ENCODE measurements around the gene NUTM1.
"Not testable (repeated sequence)": the region's sequence is repeated elsewhere in the genome, so short reads cannot be mapped to it uniquely, and the experiment has no call there.

NUTM1 gene

DNA sequence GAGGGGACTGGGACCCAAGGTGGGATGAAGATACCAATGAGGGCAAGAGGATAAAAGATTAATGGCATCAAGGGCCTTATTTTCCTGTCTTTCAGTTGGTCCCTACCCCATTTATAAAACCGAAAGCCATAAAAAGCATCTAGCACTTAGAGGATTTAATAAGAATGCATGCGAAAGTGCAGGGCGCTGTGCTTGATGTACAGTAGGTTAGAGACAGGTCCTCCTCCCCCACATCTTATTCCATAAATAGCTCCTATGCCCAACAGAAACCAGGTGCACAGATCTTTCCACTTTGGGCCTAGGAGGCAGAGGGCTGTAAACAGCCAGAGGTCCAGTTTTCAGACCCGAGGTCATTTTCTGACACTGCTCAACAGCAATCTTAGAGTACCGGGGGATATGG lies 22.7 kb downstream of the NUTM1 start:
- no peak for DNase-seq (ENCODE audit: low read depth)

DNA sequence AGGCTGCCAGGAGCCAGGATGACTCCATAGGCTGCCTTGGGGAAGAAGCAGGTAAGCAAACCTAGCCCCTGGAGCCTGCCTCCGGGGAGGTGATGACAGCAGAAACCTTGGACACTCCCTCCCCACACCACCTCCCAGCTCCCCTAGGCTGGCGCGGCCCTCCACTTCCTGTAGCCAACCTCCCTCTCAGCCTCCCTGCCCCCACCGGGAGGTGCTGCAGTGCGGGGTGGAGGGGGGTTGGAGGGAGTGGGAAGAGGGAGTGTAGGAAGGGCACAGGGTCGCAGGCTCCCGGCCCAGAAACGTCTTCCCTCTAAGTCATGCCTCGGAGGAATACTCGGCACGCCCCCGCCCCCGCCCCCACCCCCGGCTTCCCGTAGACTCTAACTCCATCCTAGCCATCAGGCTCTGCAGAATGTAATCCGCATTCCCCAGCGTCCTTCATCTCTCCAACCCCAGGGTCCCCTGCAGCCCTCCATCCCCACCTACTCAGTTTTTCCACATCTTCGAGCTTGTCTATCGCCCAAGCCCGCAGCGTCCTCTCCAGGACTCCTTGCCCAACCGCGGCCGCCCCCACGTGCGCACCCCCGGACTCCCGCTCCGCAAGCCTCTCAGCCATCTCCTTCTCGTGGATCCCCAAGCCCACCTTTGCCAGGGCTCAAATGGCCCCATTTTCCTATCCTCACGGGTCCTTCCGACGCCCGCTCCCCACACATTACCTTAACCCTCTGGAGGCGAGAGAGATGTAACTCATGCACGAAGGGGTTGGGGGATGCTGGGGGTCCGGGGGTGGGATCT lies 23.4 kb downstream of the NUTM1 start:
- DNase-seq (ENCODE audit: low read depth) = peak; percentile 18

DNA sequence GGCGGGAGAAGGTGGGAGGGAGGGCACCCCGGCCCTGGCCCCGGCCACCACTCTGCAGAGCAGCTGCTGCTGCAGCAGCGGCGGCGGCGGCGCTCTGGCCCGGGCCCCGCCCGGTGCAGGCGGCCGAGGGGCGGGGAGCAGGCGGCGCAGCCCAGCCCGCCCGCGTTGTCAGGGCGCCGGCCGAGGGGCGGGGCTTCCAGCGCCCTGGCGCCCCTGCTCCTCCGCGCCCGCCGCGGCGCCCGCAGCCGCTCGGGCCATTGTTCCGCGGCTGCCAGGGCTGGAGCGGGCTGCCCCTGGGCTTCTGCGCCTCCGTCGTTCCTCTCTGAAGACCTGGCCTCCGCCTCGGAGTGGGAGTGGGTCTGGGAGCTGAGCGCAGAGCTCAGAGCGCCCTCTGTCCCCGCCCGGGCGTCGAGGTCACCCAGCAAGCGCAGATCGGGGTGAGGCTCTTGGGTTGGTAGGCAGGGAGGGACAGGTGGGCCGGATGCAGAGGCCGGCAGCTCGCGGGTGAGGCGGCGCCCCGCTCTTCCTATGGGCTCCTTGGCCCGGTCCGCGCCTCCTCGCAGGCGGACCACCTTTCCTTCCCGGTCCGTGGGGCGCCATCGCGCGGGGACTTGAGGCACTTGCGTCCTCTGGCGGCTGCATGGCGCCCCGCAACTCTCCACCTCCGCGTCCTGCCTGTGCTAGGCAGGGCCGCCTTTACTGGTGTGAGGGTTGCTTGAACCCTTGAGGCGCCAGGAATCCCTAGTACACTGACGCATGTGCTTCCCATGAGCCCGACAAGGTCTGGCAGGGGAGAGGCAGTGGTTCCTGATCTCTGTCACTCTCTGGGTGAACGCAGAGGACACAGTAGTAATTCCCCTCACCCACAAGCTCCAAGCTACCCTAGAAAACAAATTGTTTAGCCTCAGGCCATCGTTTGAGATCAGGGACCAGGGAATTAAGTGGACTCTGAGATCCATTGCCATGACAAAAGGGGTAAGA lies 24.3 kb downstream of the NUTM1 start, which contains the start of gene LPCAT4:
TSS of gene LPCAT4 (minus strand) at position 96 of the 981 bp plus-strand sequence. CDS start 96 bp downstream, outside the sequence.
- peak; percentile 82 for DNase-seq (ENCODE audit: low read depth)

DNA sequence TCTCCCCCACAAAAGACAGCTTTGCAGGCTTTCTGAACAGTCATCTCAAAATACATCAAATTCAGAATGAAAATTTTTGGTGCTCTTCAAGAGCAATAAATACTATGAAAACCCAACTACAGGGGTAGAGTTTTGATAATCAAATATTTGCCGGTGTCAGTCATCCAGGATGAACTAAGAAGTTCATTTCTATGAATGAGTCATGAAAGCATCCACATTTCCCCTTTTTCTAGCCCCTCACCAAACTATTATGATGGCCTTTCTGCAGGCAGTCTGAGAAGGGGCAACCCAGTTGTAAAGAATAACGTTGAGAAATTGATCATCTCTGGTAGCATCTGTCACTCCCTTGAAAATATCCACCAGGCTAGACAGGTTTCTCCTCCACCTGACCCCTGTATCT lies 27.0 kb downstream of the NUTM1 start:
- DNase-seq (ENCODE audit: low read depth) = no peak

DNA sequence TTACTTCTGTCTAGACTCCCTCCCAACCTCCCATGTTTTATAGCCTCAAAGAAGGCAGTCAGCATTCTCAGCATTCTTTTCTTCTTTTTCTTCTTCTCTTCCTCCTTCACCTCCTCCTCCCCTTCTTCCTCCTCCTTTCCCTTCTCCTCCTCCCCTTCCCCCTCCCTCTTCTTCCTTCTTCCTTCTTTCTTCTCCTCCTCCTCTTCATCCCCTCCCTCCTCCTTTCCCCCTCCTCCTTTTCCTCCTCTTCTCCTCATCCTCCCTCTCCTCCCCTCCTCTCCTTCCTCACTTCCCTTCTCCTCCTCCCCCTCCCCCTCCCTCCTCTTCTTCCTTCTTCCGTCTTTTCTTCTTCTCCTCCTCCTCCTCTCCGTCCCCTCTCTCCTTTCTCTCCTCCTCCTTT lies 27.5 kb downstream of the NUTM1 start:
- DNase-seq (ENCODE audit: low read depth) = no peak

DNA sequence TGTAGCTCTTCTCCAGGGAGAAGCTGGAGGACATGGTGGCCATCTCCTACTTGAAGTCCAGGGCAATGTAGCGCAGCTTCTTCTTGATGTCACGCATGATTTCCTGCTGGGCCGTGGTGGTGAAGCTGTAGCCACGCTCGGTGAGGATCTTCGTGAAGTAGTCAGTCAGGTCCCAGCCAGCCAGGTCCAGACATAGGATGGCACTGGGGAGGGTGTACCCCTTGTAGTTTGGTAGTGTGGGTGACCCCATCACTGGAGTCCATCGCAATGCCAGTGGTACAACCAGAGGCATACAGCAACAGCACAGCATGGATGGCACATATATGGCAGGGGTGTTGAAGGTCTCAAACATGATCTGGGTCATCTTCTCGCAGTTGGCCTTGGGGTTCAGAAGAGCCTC lies 30.8 kb downstream of the NUTM1 start:
- DNase-seq (ENCODE audit: low read depth) = no peak

DNA sequence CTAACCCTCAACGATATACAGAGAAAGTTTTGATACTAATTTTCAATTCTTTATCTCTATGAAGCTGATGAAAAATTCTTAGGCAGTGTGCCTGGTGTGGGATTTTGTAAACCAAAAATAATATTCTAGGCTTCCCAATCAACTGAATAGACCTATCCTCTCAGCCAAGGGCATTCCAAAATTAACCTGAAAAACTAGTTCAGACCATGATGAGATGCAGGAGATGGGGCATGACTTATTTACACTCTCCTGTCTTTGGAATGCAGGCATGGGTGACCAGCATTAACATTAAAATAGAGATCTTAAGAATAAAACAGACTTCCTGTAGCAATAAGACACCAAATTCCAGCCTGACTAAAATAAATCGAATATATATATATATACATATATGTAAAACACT lies 31.7 kb downstream of the NUTM1 start:
- DNase-seq (ENCODE audit: low read depth) = no peak

DNA sequence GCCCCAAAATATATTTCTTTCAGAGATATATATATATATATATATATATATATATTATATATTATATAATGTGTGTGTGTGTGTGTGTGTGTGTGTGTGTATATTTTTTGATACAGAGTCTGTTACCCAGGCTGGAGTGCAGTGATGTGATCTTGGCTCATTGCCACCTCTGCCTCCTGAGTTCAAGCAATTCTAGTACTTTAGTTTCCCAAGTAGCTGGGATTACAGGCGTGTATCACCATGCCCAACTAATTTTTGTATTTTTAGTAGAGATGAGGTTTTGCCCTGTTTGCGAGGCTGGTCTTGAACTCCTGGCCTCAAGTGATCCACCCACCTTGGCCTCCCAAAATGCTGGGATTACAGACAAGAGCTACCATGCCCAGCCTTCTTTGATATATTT lies 32.4 kb downstream of the NUTM1 start:
- not testable (repeated sequence) for DNase-seq (ENCODE audit: low read depth)

DNA sequence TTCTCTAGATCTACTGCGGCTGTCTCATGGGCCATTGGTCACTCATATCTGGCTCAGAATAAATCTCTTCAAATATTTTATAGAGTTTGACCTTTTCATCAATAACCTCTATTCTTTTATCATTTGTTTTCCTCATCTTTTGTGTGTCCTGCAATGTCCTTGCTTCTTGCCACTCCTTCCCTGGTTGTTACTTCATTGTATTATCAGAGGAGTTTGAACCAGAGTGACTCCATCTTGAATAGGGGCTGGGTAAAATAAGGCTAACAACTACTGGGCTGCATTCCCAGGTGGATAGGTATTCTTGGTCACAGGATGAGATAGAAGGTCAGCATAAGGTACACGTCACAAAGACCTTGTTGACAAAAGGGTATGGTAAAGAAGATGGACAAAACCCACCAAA lies 33.7 kb downstream of the NUTM1 start:
- DNase-seq (ENCODE audit: low read depth) = no peak

DNA sequence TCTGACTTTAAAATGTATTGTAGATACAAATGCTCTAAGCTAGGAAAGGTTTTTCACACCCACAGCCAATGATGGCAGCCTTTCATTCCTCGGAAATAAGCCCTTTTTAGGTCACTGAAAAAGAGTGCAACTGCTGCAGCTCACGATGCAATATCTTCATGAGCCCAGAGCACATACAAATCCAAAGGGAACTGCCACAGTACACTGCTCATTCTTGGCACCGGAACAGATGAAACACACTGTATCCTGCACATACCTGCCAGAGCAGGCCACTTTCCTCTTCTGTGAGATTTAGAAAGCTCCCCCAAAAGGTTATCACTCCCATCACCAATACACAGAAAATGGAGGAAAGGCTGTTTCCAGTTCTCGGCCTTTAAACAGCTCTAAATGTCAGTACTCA lies 37.4 kb downstream of the NUTM1 start:
- DNase-seq (ENCODE audit: low read depth) = not testable (repeated sequence)

DNA sequence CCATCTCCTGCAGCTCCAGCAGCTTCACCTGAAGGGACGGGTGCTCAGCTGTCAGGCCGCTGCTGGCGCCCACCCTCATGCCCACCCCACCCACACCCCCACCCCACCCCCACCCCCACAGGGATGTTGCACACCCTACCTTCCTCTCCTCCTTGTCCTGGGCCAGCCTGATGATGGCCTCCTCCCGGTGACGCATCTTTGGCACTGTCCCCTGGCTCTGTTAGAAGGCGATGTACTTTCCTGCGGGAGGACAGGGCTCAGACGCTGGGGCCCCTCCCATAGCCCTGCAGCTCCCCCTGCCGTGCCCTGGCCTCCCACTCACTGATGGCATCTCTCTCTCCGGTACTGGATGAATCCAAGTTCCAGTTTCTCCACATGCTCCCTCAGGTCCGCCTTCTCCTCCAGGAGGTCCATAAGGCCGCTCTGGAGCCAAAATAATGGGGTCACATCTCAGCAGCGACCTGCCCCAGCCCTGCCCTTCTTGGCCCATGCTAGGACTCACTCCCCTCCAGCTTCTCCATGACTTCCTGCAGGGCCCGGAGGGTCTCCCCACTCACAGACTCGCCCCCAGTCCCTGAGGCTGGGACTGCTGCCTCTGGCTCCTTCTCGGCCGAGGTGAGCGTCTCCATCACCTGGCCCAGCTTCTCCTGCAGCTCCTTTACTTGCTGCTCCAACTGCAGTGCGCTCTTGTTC lies 38.9 kb downstream of the NUTM1 start:
- DNase-seq (ENCODE audit: low read depth) = not testable (repeated sequence)

DNA sequence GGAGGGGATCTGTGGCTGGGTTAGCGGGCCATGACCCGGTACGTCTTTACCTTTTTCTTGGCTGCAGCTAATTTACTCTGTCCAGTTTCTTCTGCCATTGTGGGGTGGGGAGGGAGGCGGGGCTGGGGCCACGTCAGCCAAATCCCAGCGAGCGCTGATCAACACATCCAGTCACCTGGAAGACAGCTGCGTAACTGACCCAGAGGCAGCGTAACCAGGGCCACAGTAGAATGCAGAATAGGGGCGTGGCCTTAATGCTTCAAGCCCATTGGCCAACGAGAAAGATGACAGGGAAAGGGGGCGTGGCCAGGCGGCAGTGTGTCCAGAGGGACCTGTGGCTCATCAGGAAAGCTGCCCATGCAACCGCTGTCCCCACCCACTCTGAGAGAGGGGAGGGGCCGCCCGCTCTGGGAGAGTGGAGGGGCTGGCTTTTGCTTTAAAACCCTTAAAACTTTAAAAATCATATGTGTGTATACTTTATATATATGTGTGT lies 46.5 kb downstream of the NUTM1 start:
- DNase-seq (ENCODE audit: low read depth) = not testable (repeated sequence)

DNA sequence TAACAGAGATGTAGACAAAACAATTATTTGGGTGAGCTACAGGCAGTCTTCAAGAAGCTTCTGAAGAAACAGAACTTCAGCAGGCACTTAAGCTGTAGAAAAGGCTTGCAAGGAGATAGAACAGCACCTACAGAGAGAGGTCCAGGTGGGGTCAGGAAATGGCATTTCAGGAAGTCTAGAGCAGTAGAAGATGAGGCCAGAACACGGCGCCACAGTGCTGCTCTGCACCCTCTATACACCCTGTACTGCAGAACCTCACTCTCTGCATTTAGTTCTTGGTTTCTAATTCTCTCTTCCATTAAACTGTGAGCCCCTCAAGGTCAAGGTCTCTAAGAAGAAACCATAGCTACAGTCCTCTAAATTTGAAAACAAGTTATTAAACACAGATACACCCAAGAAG lies 49.9 kb downstream of the NUTM1 start:
- DNase-seq (ENCODE audit: low read depth) = not testable (repeated sequence)

DNA sequence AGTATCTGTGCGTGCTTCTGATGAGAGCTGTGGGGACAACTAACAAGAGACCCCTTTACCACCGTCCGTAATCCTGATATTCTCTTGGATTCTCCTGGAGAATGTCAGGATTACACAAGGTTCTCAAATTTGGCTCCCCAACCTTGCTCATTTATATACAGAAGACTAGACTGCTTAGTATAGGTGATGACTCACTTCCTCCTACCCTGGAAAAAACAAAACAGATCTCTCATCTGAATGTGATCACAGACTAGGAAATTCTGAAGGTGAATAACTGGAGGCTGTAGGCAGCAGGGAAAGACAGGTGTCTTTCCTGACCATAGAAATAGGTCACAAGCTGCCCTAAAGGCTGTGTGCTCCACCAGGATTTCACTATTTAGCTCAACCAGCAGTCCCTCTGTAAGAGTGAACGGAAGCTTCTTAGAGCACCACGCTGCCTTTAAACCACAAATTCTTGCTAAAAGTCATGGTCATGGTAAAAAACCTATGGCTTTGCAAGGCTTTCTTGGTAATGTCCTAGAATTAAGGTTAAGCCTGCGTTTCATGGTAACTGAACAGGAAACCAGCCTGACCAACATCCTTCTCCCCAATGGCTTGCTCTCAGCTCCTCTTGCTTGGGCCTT lies 54.6 kb downstream of the NUTM1 start:
- DNase-seq (ENCODE audit: low read depth) = not testable (repeated sequence)

DNA sequence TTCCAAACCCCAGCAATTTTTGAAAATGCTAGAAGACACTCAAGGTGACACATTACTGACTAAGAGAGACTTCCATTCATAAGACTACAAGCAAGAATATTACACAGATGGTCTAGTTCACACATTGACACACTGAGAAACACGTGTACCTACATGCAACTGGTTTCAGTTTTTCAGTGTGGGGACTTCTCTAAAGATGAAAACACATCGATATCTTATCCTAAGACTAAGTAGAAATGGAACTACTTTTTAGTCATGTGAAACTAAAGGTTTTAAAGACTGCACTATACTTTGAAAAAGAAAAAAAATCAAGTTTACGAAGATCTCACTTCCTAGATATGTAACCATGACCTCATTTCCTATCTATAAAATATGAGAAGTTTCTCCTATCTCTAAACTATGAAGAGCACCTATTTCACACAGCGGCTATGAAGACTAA lies 60.1 kb downstream of the NUTM1 start:
- not testable (repeated sequence) for DNase-seq (ENCODE audit: low read depth)

DNA sequence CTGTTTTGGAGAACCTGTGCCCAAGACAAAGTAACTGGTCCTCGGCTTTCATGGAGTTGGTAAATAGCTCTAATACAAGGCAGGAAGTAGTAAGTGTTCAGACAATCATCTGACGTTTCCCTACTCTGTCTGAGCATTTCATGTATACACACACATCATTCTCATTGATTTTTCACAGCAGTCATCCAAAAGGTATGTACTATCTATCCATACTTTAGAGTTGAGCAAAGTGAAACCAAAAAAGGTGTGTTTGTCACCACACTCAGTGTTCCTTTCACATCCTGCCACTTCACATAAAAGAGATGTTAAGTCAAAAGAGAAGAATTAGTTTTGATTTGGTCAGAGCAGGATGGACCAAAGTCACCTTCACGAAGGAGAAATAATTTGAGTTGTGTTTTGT lies 60.8 kb downstream of the NUTM1 start:
- not testable (repeated sequence) for DNase-seq (ENCODE audit: low read depth)

Data from stimulated activated CD8-positive, alpha-beta memory T cell treated with anti-CD3 and anti-CD28 coated beads, Interleukin-12 subunit alpha, Interleukin-12 subunit beta, amount 100 ng/mL, for 1 hour (primary cell).